DMS114 treated with DMSO at 0.1 percent for 48 hours (cell line): ENCODE data around the gene GFRA4.
"Not testable (repeated sequence)": the region's sequence is repeated elsewhere in the genome, so short reads cannot be mapped to it uniquely, and the experiment has no call there.

Experiments used
- DNase-seq: peaks from one replicate; lab custom pipeline; 2025; ENCODE audit not compliant: unreplicated experiment; lab: John Stamatoyannopoulos, UW

GFRA4 gene

GRCh38 chr20:3627476-3627875, 35.7 kb downstream of the GFRA4 start:
- no peak for DNase-seq

- DNase-seq: no peak
Measured at GRCh38 chr20:3622406-3622805, 40.8 kb downstream of the GFRA4 start.

GRCh38 chr20:3621111-3621510, 42.1 kb downstream of the GFRA4 start:
- DNase-seq: no peak

GRCh38 chr20:3616250-3616649, 46.9 kb downstream of the GFRA4 start:
- DNase-seq: no peak

- not testable (repeated sequence) for DNase-seq
Measured at GRCh38 chr20:3615171-3615840, 47.9 kb downstream of the GFRA4 start.

- no peak for DNase-seq
Measured at GRCh38 chr20:3614466-3614865, 48.7 kb downstream of the GFRA4 start.

- no peak for DNase-seq
Measured at GRCh38 chr20:3613821-3614440, 49.3 kb downstream of the GFRA4 start.

GRCh38 chr20:3612795-3613572, 50.2 kb downstream of the GFRA4 start:
- DNase-seq: no peak

- no peak for DNase-seq
Measured at GRCh38 chr20:3611901-3612300, 51.3 kb downstream of the GFRA4 start.
